Parathyroid adenoma (tissue), 2 donors: ENCODE measurements around the gene C1QTNF8.

Experiments
- H2AFZ ChIP-seq: fragments of 300-600 bp; sonication (generic); one replicate; pipeline ENCODE4 v1.7.0; 2017; ENCODE audit warnings: antibody characterized with exemption, mild to moderate bottlenecking
- H3K27ac ChIP-seq: fragments of 300-600 bp; sonication (generic); one replicate; pipeline ENCODE4 v1.7.0; 2017
- H3K27me3 ChIP-seq: fragments of 300-600 bp; sonication (generic); one replicate; pipeline ENCODE4 v1.7.0; 2017; ENCODE audit warnings: low read length; ENCODE audit not compliant: control insufficient read depth, insufficient read depth
- H3K36me3 ChIP-seq: fragments of 300-600 bp; sonication (generic); one replicate; pipeline ENCODE4 v1.7.0; 2017; ENCODE audit warnings: low read length; ENCODE audit not compliant: control insufficient read depth, insufficient read depth
- H3K4me1 ChIP-seq: fragments of 300-600 bp; sonication (generic); one replicate; pipeline ENCODE4 v1.7.0; 2017; ENCODE audit warnings: control low read depth
- H3K4me2 ChIP-seq: fragments of 300-600 bp; sonication (generic); one replicate; pipeline ENCODE4 v1.7.0; 2017; ENCODE audit warnings: low read length
- H3K4me3 ChIP-seq: fragments of 300-600 bp; sonication (generic); one replicate; pipeline ENCODE4 v1.7.0; 2017; ENCODE audit warnings: low read depth, low read length
- H3K79me2 ChIP-seq: fragments of 300-600 bp; sonication (generic); one replicate; pipeline ENCODE4 v1.7.0; 2017; ENCODE audit warnings: control low read depth
- H3K9ac ChIP-seq: fragments of 300-600 bp; sonication (generic); one replicate; pipeline ENCODE4 v1.7.0; 2017; ENCODE audit warnings: mild to moderate bottlenecking
- H3K9me3 ChIP-seq: fragments of 300-600 bp; sonication (generic); one replicate; pipeline ENCODE4 v1.7.0; 2017; ENCODE audit warnings: low read length; ENCODE audit not compliant: control insufficient read depth
- CTCF ChIP-seq: fragments of 300-600 bp; sonication (generic); IDR thresholded peaks from one replicate; pipeline ENCODE4 v1.7.0; 2017; ENCODE audit warnings: antibody characterized with exemption, mild to moderate bottlenecking
- donor health status: primary hyperparathyroidism.

Gene C1QTNF8

GRCh38 chr16:1038932-1039331, 57.1 kb downstream of the C1QTNF8 start:
- H3K27me3 ChIP-seq, result no peaks in the 10 kb centered on the region
- H3K4me1 ChIP-seq, result no peaks in the 10 kb centered on the region

More at GRCh38 chr16:1038932-1039331, 57.1 kb downstream of the C1QTNF8 start:
- no peak overlapping the region for H2AFZ ChIP-seq
- H3K4me2 ChIP-seq, result no peak overlapping the region
- H3K4me3 ChIP-seq, result no peak overlapping the region
- H3K79me2 ChIP-seq, result no peaks in the 10 kb centered on the region
- no peaks in the 10 kb centered on the region for H3K36me3 ChIP-seq
- TF ChIP-seq CTCF, result no peak
- H3K9me3 ChIP-seq, result no peaks in the 10 kb centered on the region
- H3K27ac ChIP-seq, result no peak overlapping the region
- no peak overlapping the region for H3K9ac ChIP-seq
